Mesendoderm (in vitro differentiated cells): ENCODE measurements around the gene HEATR3. TPM values are rescaled to one million over a fixed set of nuclear protein-coding genes. Genes with fewer than 3 reads are reported as not detected.

ENCODE experiments used
- DNase-seq: peaks from one replicate; pipeline ENCODE4 v3.0.0; 2013
- H2AK5ac ChIP-seq: 2 replicates; pipeline ENCODE4 v1.6.1; 2013; ENCODE audit warnings: low read length, inconsistent platforms
- H2BK120ac ChIP-seq: 2 replicates; pipeline ENCODE4 v1.6.1; 2013; ENCODE audit warnings: low read depth, mild to moderate bottlenecking, low read length, moderate library complexity, mixed read lengths
- H2BK15ac ChIP-seq: replicated peaks from 2 replicates; pipeline ENCODE4 v1.6.1; 2013; ENCODE audit warnings: low read depth, mild to moderate bottlenecking, moderate library complexity
- H2BK5ac ChIP-seq: 2 replicates; pipeline ENCODE4 v1.6.1; 2013; ENCODE audit warnings: low read length, inconsistent platforms
- H3K18ac ChIP-seq: 2 replicates; pipeline ENCODE4 v1.6.1; 2013; ENCODE audit warnings: mild to moderate bottlenecking, low read length, mixed read lengths
- H3K23ac ChIP-seq: one replicate; pipeline ENCODE4 v1.6.1; 2013; ENCODE audit warnings: low read length
- H3K27ac ChIP-seq: 2 replicates; pipeline ENCODE4 v1.5.1; 2013; ENCODE audit warnings: low read depth, mild to moderate bottlenecking, inconsistent platforms, low read length, moderate library complexity
- H3K27me3 ChIP-seq: 2 replicates; pipeline ENCODE4 v1.6.1; 2013; ENCODE audit warnings: low read length, control low read depth, mild to moderate bottlenecking, inconsistent platforms; ENCODE audit not compliant: insufficient read depth, poor library complexity
- H3K36me3 ChIP-seq: 2 replicates; pipeline ENCODE4 v1.6.1; 2013; ENCODE audit warnings: low read length, inconsistent platforms; ENCODE audit not compliant: control insufficient read depth, insufficient read depth
- H3K4ac ChIP-seq: one replicate; pipeline ENCODE4 v1.6.1; 2013; ENCODE audit warnings: low read depth, mild to moderate bottlenecking, low read length, moderate library complexity
- H3K4me1 ChIP-seq: 2 replicates; pipeline ENCODE4 v1.6.1; 2013; ENCODE audit warnings: low read depth, low read length, inconsistent platforms; ENCODE audit not compliant: control insufficient read depth
- H3K4me2 ChIP-seq: 2 replicates; pipeline ENCODE4 v1.6.1; 2013; ENCODE audit warnings: low read length
- H3K4me3 ChIP-seq: 2 replicates; pipeline ENCODE4 v1.5.1; 2013; ENCODE audit warnings: mild to moderate bottlenecking, low read length
- H3K56ac ChIP-seq: one replicate; pipeline ENCODE4 v1.6.1; 2013; ENCODE audit warnings: low read length
- H3K79me1 ChIP-seq: 2 replicates; pipeline ENCODE4 v1.6.1; 2013; ENCODE audit warnings: low read length, inconsistent platforms
- H3K79me2 ChIP-seq: 2 replicates; pipeline ENCODE4 v1.6.1; 2013; ENCODE audit warnings: mild to moderate bottlenecking, low read length; ENCODE audit not compliant: control insufficient read depth, insufficient read depth
- H3K9ac ChIP-seq: 2 replicates; pipeline ENCODE4 v1.6.1; 2013; ENCODE audit warnings: low read length, inconsistent platforms
- H4K5ac ChIP-seq: one replicate; pipeline ENCODE4 v1.6.1; 2013; ENCODE audit warnings: low read length
- H4K8ac ChIP-seq: one replicate; pipeline ENCODE4 v1.6.1; 2013; ENCODE audit warnings: low read depth, mild to moderate bottlenecking, control low read depth, low read length, moderate library complexity
- WGBS: extraction: QIAGEN DNeasy Blood & Tissue Kit; methylation state at CpG from one replicate; pipeline ENCODE4 v1.1.7; 2013; ENCODE audit warnings: low lambda C conversion rate, missing lambda C conversion rate; ENCODE audit not compliant: insufficient coverage; ENCODE audit errors: extremely low coverage; 5-methylcytosine and 5-hydroxymethylcytosine counted together
- polyA plus RNA-seq, 2 experiments: library from polyadenylated mRNA; stranded (reverse); fragments of 200-250 nt; gene quantifications; one replicate each; pipeline ENCODE4 v1.2.3, GENCODE V29; 2013

HEATR3 gene, protein sequence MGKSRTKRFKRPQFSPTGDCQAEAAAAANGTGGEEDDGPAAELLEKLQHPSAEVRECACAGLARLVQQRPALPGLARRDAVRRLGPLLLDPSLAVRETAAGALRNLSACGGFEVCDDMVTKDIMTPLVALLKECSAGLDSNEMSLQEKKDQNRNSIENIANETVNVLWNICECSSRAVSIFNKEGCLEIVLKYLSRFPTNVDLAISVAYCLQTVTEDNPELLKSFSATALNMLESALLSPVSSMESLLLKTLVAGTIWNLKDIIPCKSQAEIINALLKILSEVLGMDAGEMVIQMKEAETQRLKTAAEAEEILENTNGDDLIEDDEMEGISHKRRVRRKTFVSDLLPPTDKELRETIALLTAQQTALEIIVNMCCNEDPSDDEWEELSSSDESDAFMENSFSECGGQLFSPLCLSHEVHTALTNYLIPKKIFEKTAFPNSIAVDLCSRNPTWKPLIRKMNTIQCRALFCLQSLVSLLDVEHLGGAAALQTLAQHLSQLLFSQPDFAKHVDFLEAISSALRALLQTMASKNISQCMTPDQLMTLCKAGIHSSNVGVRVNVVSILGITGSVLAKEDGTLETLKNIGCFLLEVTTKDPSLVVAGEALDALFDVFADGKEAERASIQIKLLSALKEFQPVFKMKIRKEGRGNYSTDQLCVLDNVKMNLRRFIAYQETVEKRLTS
- polyA plus RNA-seq (2013, experiment 1 of 2): 16.3 TPM
- 17.4 TPM for polyA plus RNA-seq (2013, experiment 2 of 2)

DNA sequence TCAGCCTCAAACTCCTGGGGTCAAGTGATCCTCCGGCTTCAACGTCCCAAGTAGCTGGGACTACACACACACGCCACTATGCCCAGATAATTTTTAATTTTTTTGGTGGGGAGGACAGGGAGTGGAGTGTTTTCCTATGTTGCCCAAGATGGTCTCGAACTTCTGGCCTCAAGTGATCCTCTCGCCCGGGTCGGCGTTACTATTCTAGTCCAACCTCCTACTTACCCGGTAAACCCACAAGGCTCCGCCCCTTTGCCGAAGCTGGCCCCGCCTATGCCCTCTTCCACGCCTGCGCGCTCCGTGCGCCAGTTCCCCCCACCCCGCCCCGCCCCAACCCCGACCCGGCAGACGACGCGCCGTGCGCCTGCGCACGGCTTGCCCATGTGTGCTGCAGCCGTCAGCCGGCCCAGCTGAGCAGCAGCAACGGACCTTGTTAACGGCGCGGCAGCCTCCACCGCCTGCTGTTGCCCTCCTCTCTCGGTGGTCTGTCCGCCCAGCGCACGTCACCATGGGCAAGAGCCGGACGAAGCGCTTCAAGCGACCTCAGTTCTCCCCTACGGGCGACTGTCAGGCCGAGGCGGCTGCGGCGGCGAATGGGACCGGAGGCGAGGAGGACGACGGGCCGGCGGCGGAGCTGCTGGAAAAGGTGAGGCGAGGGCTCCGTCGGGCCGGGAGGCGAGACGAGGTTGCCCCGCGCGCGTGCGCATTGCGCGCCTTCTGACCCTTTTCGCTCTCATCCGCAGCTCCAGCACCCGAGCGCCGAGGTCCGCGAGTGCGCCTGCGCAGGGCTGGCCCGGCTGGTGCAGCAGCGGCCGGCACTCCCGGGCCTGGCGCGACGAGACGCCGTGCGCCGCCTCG, at the start of gene HEATR3:
Gene HEATR3, plus strand, starts transcription at position 347 of the 858 bp plus-strand sequence. Its CDS starts 162 bp downstream, at position 509.
- Histone ChIP-seq H2BK5ac (peak within 1 kb of the TSS; percentile 88), H3K36me3 (peaks cover under 1% of the 10 kb centered on the region), H3K9ac (peak within 1 kb of the TSS; percentile 98), H4K5ac (no peak within 1 kb of the TSS), H3K4ac (no peak within 1 kb of the TSS), H3K18ac (peak within 1 kb of the TSS; percentile 30), H3K79me2 (peaks cover 7% of the 10 kb centered on the region), H3K4me1 (peaks cover 4% of the 10 kb centered on the region), H3K27me3 (no peaks in the 10 kb centered on the region), H3K79me1 (peaks cover 6% of the 10 kb centered on the region), H4K8ac (no peak within 1 kb of the TSS), H2BK15ac (no peak within 1 kb of the TSS), H3K4me2 (peak within 1 kb of the TSS; percentile 28), H3K4me3 (peak within 1 kb of the TSS; percentile 85), H3K56ac (peak within 1 kb of the TSS; percentile 100), H3K23ac (no peak within 1 kb of the TSS), H2AK5ac (no peak within 1 kb of the TSS), H3K27ac (peak within 1 kb of the TSS; percentile 91), H2BK120ac (no peak within 1 kb of the TSS)
- no CpG with 5 or more reads among the region's 91 CpGs for WGBS
- peak; percentile 95 for DNase-seq

DNA sequence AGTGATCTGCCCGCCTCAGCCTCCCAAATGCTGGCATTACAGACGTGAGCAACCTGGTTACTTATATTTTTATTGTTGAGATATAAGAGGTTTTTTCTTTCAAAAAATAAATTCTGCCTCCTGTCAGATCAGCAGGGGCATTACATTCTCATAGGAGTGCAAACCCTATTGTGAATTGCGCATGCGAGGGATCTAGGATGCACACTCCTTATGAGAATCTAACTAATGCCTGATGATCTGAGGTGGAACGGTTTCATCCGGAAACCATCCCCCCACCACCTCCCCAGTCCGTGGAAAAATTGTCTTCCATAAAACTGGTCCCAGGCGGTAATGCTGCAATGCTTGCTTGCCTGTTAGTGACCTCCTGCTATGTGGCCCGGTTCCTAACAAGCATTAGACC, 48.2 kb upstream of the HEATR3 start:
- no peak overlapping the region for H3K9ac ChIP-seq
- no peak overlapping the region for H2AK5ac ChIP-seq
- H2BK15ac ChIP-seq: no peak overlapping the region
- no peak overlapping the region for H4K8ac ChIP-seq
- no CpG with 5 or more reads among the region's 9 CpGs for WGBS
- no peak overlapping the region for H2BK5ac ChIP-seq
- H3K23ac ChIP-seq: no peak overlapping the region
- no peak overlapping the region for H2BK120ac ChIP-seq
- no peaks in the 10 kb centered on the region for H3K4me1 ChIP-seq
- H3K4ac ChIP-seq: no peak overlapping the region
- no peak overlapping the region for H3K4me2 ChIP-seq
- no peak overlapping the region for H3K27ac ChIP-seq
- no peak overlapping the region for H4K5ac ChIP-seq
- no peaks in the 10 kb centered on the region for H3K79me2 ChIP-seq
- no peak overlapping the region for H3K18ac ChIP-seq
- H3K4me3 ChIP-seq: no peak overlapping the region
- H3K79me1 ChIP-seq: no peaks in the 10 kb centered on the region
- H3K27me3 ChIP-seq: no peaks in the 10 kb centered on the region
- no peak overlapping the region for H3K56ac ChIP-seq
- DNase-seq: no peak
- H3K36me3 ChIP-seq: no peaks in the 10 kb centered on the region

DNA sequence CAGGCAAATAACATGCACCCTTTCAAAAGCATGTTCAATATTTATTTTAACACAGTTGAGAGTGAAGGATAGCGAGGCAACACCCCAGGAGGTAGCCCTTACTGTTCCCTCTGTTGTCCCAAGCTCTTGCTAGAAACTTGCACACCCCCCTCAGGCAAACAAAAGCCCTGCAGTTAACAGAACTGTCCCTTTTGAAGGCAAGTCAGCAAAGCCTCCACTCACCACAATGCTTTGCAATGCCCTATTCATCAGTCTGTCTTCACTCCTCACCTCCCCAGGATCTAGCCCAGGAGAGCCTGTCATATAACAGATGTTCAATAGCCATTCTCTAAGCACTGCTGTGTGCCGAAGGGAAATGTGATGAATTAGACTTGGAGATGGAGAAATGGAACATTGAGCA, 44.2 kb upstream of the HEATR3 start:
- no peak overlapping the region for H3K9ac ChIP-seq
- H3K56ac ChIP-seq: no peak overlapping the region
- peak; percentile 83 for DNase-seq
- no peak overlapping the region for H4K8ac ChIP-seq
- no peak overlapping the region for H2BK120ac ChIP-seq
- no peak overlapping the region for H3K4me2 ChIP-seq
- no peak overlapping the region for H2AK5ac ChIP-seq
- H3K36me3 ChIP-seq: no peaks in the 10 kb centered on the region
- H3K4me1 ChIP-seq: no peaks in the 10 kb centered on the region
- no peak overlapping the region for H3K4ac ChIP-seq
- no peak overlapping the region for H2BK15ac ChIP-seq
- no peak overlapping the region for H3K23ac ChIP-seq
- WGBS: no CpG with 5 or more reads among the region's 2 CpGs
- no peaks in the 10 kb centered on the region for H3K27me3 ChIP-seq
- peaks cover 6% of the 10 kb centered on the region for H3K79me1 ChIP-seq
- no peak overlapping the region for H2BK5ac ChIP-seq
- H3K18ac ChIP-seq: no peak overlapping the region
- H4K5ac ChIP-seq: no peak overlapping the region
- no peak overlapping the region for H3K27ac ChIP-seq
- no peak overlapping the region for H3K4me3 ChIP-seq
- peaks cover 9% of the 10 kb centered on the region for H3K79me2 ChIP-seq

DNA sequence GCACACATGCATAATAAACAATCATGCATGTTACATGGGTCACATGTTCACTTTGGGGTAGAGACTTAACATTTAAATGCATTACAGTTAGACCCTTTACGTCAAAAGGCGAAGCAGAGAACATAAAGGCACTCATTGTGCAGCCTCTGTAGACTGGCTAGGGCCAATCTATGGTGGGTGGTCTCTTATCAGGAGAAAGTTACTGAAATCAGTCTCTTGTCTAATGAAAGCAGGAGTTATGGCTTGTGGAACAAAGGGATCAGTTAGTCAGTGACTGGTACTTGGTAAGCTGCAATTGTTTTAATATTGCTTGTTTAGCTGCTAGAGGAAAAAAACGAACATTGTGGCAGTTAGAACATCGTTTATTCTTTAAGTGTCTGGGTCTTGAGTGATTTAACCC, 42.1 kb upstream of the HEATR3 start:
- no CpG with 5 or more reads among the region's 4 CpGs for WGBS
- Histone ChIP-seq H4K5ac (no peak overlapping the region), H3K4me3 (no peak overlapping the region), H3K18ac (no peak overlapping the region), H3K36me3 (no peaks in the 10 kb centered on the region), H3K23ac (no peak overlapping the region), H3K79me1 (peaks cover 7% of the 10 kb centered on the region), H3K4me2 (no peak overlapping the region), H3K27ac (no peak overlapping the region), H2AK5ac (no peak overlapping the region), H2BK5ac (no peak overlapping the region), H3K27me3 (no peaks in the 10 kb centered on the region), H3K9ac (no peak overlapping the region), H3K79me2 (peaks cover 11% of the 10 kb centered on the region), H2BK15ac (no peak overlapping the region), H3K4me1 (no peaks in the 10 kb centered on the region), H3K56ac (no peak overlapping the region), H2BK120ac (no peak overlapping the region), H4K8ac (no peak overlapping the region), H3K4ac (no peak overlapping the region)
- no peak for DNase-seq

DNA sequence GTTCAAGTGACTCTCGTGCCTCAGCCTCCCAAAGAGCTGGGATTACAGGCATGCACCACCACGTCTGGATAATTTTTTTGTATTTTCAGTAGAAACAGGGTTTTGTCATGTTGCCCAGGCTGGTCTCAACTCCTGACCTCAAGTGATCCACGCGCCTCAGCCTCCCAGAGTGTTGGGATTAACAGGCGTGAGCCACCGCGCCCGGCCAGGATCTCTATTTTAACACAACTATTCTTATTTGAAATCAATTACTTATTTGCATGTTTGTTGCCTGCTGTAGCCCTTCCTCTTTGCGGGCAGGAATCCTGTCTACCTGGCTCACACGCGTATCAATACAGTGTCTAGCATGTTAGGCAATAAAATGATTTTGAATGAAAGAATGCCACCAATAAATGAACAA, 41.6 kb upstream of the HEATR3 start:
- no peak overlapping the region for H3K18ac ChIP-seq
- no peak overlapping the region for H2AK5ac ChIP-seq
- H3K4ac ChIP-seq: no peak overlapping the region
- H3K79me2 ChIP-seq: peaks cover 11% of the 10 kb centered on the region
- no peak overlapping the region for H2BK5ac ChIP-seq
- peaks cover 7% of the 10 kb centered on the region for H3K79me1 ChIP-seq
- no peaks in the 10 kb centered on the region for H3K36me3 ChIP-seq
- no peak overlapping the region for H4K8ac ChIP-seq
- no peaks in the 10 kb centered on the region for H3K4me1 ChIP-seq
- H3K4me2 ChIP-seq: no peak overlapping the region
- no peak overlapping the region for H2BK120ac ChIP-seq
- H4K5ac ChIP-seq: no peak overlapping the region
- no peak overlapping the region for H3K4me3 ChIP-seq
- H3K23ac ChIP-seq: no peak overlapping the region
- H3K56ac ChIP-seq: no peak overlapping the region
- no peaks in the 10 kb centered on the region for H3K27me3 ChIP-seq
- no peak overlapping the region for H3K9ac ChIP-seq
- no peak overlapping the region for H2BK15ac ChIP-seq
- no peak for DNase-seq
- H3K27ac ChIP-seq: no peak overlapping the region
- WGBS: no CpG with 5 or more reads among the region's 11 CpGs
